ENCODE measurements around the gene PSRC1.
A peak's percentile ranks its signal among the peaks of the same experiment; 100 is the strongest.

The PSRC1 gene

GRCh38 chr1:109283748-109284600, 1.0 kb upstream of the PSRC1 start:
- peak; percentile 4 for ATAC-seq

GRCh38 chr1:109282497-109282951, 421 bp downstream of the PSRC1 start:
- no peaks in the 10 kb centered on the region for H3K9me3 Mint-ChIP-seq
- ATAC-seq, result no peak
- H3K4me3 Mint-ChIP-seq, result peak overlapping the region; percentile 99
- H3K36me3 Mint-ChIP-seq (ENCODE audit: low read depth), result no peaks in the 10 kb centered on the region
- no peak for DNase-seq
- peaks cover 12% of the 10 kb centered on the region for H3K4me1 Mint-ChIP-seq
- H3K27ac Mint-ChIP-seq, result peak overlapping the region; percentile 90
- peaks cover 2% of the 10 kb centered on the region for H3K27me3 Mint-ChIP-seq

More at GRCh38 chr1:109283748-109284600, 1.0 kb upstream of the PSRC1 start:
- no peak overlapping the region for H3K27ac Mint-ChIP-seq
- peaks cover 2% of the 10 kb centered on the region for H3K27me3 Mint-ChIP-seq
- no peak for DNase-seq
- no peaks in the 10 kb centered on the region for H3K9me3 Mint-ChIP-seq
- peak overlapping the region; percentile 99 for H3K4me3 Mint-ChIP-seq
- H3K4me1 Mint-ChIP-seq, result peaks cover 12% of the 10 kb centered on the region
- H3K36me3 Mint-ChIP-seq (ENCODE audit: low read depth), result no peaks in the 10 kb centered on the region

GRCh38 chr1:109281680-109282496, 1.1 kb downstream of the PSRC1 start:
- Mint-ChIP-seq H3K4me3 (peak overlapping the region; percentile 99), H3K4me1 (peaks cover 16% of the 10 kb centered on the region), H3K27me3 (peaks cover 2% of the 10 kb centered on the region), H3K36me3 (ENCODE audit: low read depth) (no peaks in the 10 kb centered on the region), H3K27ac (no peak overlapping the region), H3K9me3 (no peaks in the 10 kb centered on the region)
- DNase-seq (no peak), ATAC-seq (no peak)

- Mint-ChIP-seq H3K27me3 (peaks cover 2% of the 10 kb centered on the region), H3K36me3 (ENCODE audit: low read depth) (no peaks in the 10 kb centered on the region), H3K27ac (no peak overlapping the region), H3K9me3 (no peaks in the 10 kb centered on the region), H3K4me3 (no peak overlapping the region), H3K4me1 (peaks cover 16% of the 10 kb centered on the region)
- DNase-seq (no peak), ATAC-seq (no peak)
Observed at GRCh38 chr1:109280862-109281261, 2.1 kb downstream of the PSRC1 start.

- peaks cover 2% of the 10 kb centered on the region for H3K27me3 Mint-ChIP-seq
- H3K4me1 Mint-ChIP-seq, result peaks cover 14% of the 10 kb centered on the region
- H3K4me3 Mint-ChIP-seq, result no peak overlapping the region
- H3K36me3 Mint-ChIP-seq (ENCODE audit: low read depth), result no peaks in the 10 kb centered on the region
- ATAC-seq (no peak), DNase-seq (no peak)
- no peak overlapping the region for H3K27ac Mint-ChIP-seq
- no peaks in the 10 kb centered on the region for H3K9me3 Mint-ChIP-seq
Observed at GRCh38 chr1:109279615-109280278, 3.2 kb downstream of the PSRC1 start.

- no peak overlapping the region for H3K27ac Mint-ChIP-seq
- no peaks in the 10 kb centered on the region for H3K9me3 Mint-ChIP-seq
- peaks cover 6% of the 10 kb centered on the region for H3K4me1 Mint-ChIP-seq
- no peaks in the 10 kb centered on the region for H3K27me3 Mint-ChIP-seq
- no peaks in the 10 kb centered on the region for H3K36me3 Mint-ChIP-seq (ENCODE audit: low read depth)
- DNase-seq (peak; percentile 79), ATAC-seq (peak; percentile 67)
- H3K4me3 Mint-ChIP-seq, result no peak overlapping the region
Observed at GRCh38 chr1:109277434-109278204, 5.3 kb downstream of the PSRC1 start.

- ATAC-seq (no peak), DNase-seq (no peak)
- H3K9me3 Mint-ChIP-seq, result no peaks in the 10 kb centered on the region
- no peak overlapping the region for H3K27ac Mint-ChIP-seq
- no peak overlapping the region for H3K4me3 Mint-ChIP-seq
- peaks cover 4% of the 10 kb centered on the region for H3K4me1 Mint-ChIP-seq
- no peaks in the 10 kb centered on the region for H3K27me3 Mint-ChIP-seq
- H3K36me3 Mint-ChIP-seq (ENCODE audit: low read depth), result no peaks in the 10 kb centered on the region
Observed at GRCh38 chr1:109275706-109276345, 7.1 kb downstream of the PSRC1 start.

GRCh38 chr1:109274533-109275476, 8.1 kb downstream of the PSRC1 start:
- H3K9me3 Mint-ChIP-seq, result no peaks in the 10 kb centered on the region
- DNase-seq, result no peak

GRCh38 chr1:109273570-109274288, 9.2 kb downstream of the PSRC1 start:
- no peak overlapping the region for H3K4me3 Mint-ChIP-seq
- no peaks in the 10 kb centered on the region for H3K36me3 Mint-ChIP-seq (ENCODE audit: low read depth)
- H3K9me3 Mint-ChIP-seq, result no peaks in the 10 kb centered on the region
- ATAC-seq (no peak), DNase-seq (no peak)
- no peaks in the 10 kb centered on the region for H3K27me3 Mint-ChIP-seq
- H3K27ac Mint-ChIP-seq, result no peak overlapping the region
- H3K4me1 Mint-ChIP-seq, result peaks cover 4% of the 10 kb centered on the region

More at GRCh38 chr1:109274533-109275476, 8.1 kb downstream of the PSRC1 start:
- Mint-ChIP-seq H3K27ac (no peak overlapping the region), H3K4me3 (no peak overlapping the region), H3K4me1 (peaks cover 4% of the 10 kb centered on the region), H3K36me3 (ENCODE audit: low read depth) (no peaks in the 10 kb centered on the region), H3K27me3 (no peaks in the 10 kb centered on the region)
- ATAC-seq, result no peak

- Mint-ChIP-seq H3K9me3 (no peaks in the 10 kb centered on the region), H3K27me3 (no peaks in the 10 kb centered on the region), H3K4me1 (peaks cover 4% of the 10 kb centered on the region), H3K27ac (no peak overlapping the region), H3K4me3 (no peak overlapping the region), H3K36me3 (ENCODE audit: low read depth) (no peaks in the 10 kb centered on the region)
- DNase-seq (no peak), ATAC-seq (no peak)
Observed at GRCh38 chr1:109272831-109273547, 10.0 kb downstream of the PSRC1 start.

- no peak for ATAC-seq
- Mint-ChIP-seq H3K36me3 (ENCODE audit: low read depth) (no peaks in the 10 kb centered on the region), H3K27ac (no peak overlapping the region), H3K9me3 (no peaks in the 10 kb centered on the region), H3K27me3 (no peaks in the 10 kb centered on the region), H3K4me1 (peaks cover 2% of the 10 kb centered on the region), H3K4me3 (no peak overlapping the region)
- DNase-seq, result no peak
Observed at GRCh38 chr1:109272021-109272799, 10.7 kb downstream of the PSRC1 start.
